ENCODE results near the gene ZNF462. TPM values are rescaled to one million over a fixed set of nuclear protein-coding genes. Genes with fewer than 3 reads are reported as not detected.
"Not testable (repeated sequence)": the region's sequence is repeated elsewhere in the genome, so short reads cannot be mapped to it uniquely, and the experiment has no call there.

ZNF462 gene
- total and polyA plus RNA-seq, 2 experiments from 2014 or later: 40.0 to 101 TPM

- Histone ChIP-seq H3K4me1 (ENCODE audit: insufficient read depth) (no peaks in the 10 kb centered on the region), H3K27me3 (ENCODE audit: insufficient read depth) (no peaks in the 10 kb centered on the region), H3F3A (replicated peaks; ENCODE audit: low read depth) (no peaks in the 10 kb centered on the region), H3K79me2 (replicated peaks; ENCODE audit: insufficient read depth) (peaks cover 33% of the 10 kb centered on the region), H3K36me3 (ENCODE audit: insufficient read depth) (peaks cover 71% of the 10 kb centered on the region), H3K27ac (ENCODE audit: low read depth) (no peak overlapping the region), H3K9me2 (ENCODE audit: insufficient read depth) (peaks cover 3% of the 10 kb centered on the region; the same call in 1 of the 2 replicates), H3K4me3 (no peak overlapping the region), H4K20me1 (replicated peaks; ENCODE audit: insufficient read depth) (peaks cover 11% of the 10 kb centered on the region), H2AFZ (no peak overlapping the region), H3K4me2 (no peak overlapping the region)
- Mint-ChIP-seq H3K9me3 (no peaks in the 10 kb centered on the region), H3K27ac (0 out of 2 replicates have a peak overlapping the region, but pooled peaks have one; percentile 5), H3K27me3 (ENCODE audit: insufficient read depth, low read depth, poor library complexity) (peaks cover 4% of the 10 kb centered on the region), H3K36me3 (ENCODE audit: low read depth) (peaks cover 90% of the 10 kb centered on the region), H3K4me1 (peaks cover 4% of the 10 kb centered on the region), H3K4me3 (no peak overlapping the region)
- ATAC-seq (no peak), DNase-seq (ENCODE audit: low spot score) (no peak)
- no peak for TF ChIP-seq POLR2AphosphoS5 (IDR thresholded peaks at IDR 0.05; ENCODE audit: low read depth)
Observed at GRCh38 chr9:106983346-106983745, 120.4 kb downstream of the ZNF462 start.

- H3K27ac Mint-ChIP-seq; H4K20me1 ChIP-seq (replicated peaks; ENCODE audit: insufficient read depth); H3K9me3 Mint-ChIP-seq; H3K4me2 ChIP-seq; H2AFZ ChIP-seq; H3K27ac ChIP-seq (ENCODE audit: low read depth); H3K4me1 Mint-ChIP-seq; H3K27me3 Mint-ChIP-seq (ENCODE audit: insufficient read depth, low read depth, poor library complexity); H3K9me2 ChIP-seq (ENCODE audit: insufficient read depth); H3K4me3 Mint-ChIP-seq; H3K4me1 ChIP-seq (ENCODE audit: insufficient read depth); H3K4me3 ChIP-seq; ATAC-seq; H3F3A ChIP-seq (replicated peaks; ENCODE audit: low read depth); DNase-seq (ENCODE audit: low spot score); H3K27me3 ChIP-seq (ENCODE audit: insufficient read depth): not testable (repeated sequence)
- H3K79me2 ChIP-seq (replicated peaks; ENCODE audit: insufficient read depth): peaks cover 54% of the 10 kb centered on the region
- peaks cover 61% of the 10 kb centered on the region for H3K36me3 ChIP-seq (ENCODE audit: insufficient read depth)
- H3K36me3 Mint-ChIP-seq (ENCODE audit: low read depth): peaks cover 92% of the 10 kb centered on the region
Observed at GRCh38 chr9:106989904-106990303, 126.9 kb downstream of the ZNF462 start.

GRCh38 chr9:106992186-106992585 lies 129.2 kb downstream of the ZNF462 start:
- H4K20me1 ChIP-seq (replicated peaks; ENCODE audit: insufficient read depth): no peaks in the 10 kb centered on the region; the same call in none of the 2 replicates
- H3K9me2 ChIP-seq (ENCODE audit: insufficient read depth): peaks cover 4% of the 10 kb centered on the region; the same call in 1 of the 2 replicates
- no peak for DNase-seq (ENCODE audit: low spot score)
- H3K79me2 ChIP-seq (replicated peaks; ENCODE audit: insufficient read depth): peaks cover 56% of the 10 kb centered on the region
- no peaks in the 10 kb centered on the region for H3K27me3 ChIP-seq (ENCODE audit: insufficient read depth)
- no peak overlapping the region for H3K27ac ChIP-seq (ENCODE audit: low read depth)
- no peak overlapping the region for H3K4me3 ChIP-seq
- H3F3A ChIP-seq (replicated peaks; ENCODE audit: low read depth): no peaks in the 10 kb centered on the region
- ATAC-seq: no peak
- no peaks in the 10 kb centered on the region for H3K4me1 ChIP-seq (ENCODE audit: insufficient read depth)
- H3K4me1 Mint-ChIP-seq: peaks cover 2% of the 10 kb centered on the region; the same call in 2 of the 3 replicates
- H3K27me3 Mint-ChIP-seq (ENCODE audit: insufficient read depth, low read depth, poor library complexity): peaks cover 4% of the 10 kb centered on the region
- no peak overlapping the region for H3K27ac Mint-ChIP-seq
- H3K9me3 Mint-ChIP-seq: no peaks in the 10 kb centered on the region
- H3K36me3 Mint-ChIP-seq (ENCODE audit: low read depth): peaks cover 90% of the 10 kb centered on the region
- H3K4me2 ChIP-seq: no peak overlapping the region
- H3K4me3 Mint-ChIP-seq: no peak overlapping the region
- no peak overlapping the region for H2AFZ ChIP-seq
- H3K36me3 ChIP-seq (ENCODE audit: insufficient read depth): peaks cover 58% of the 10 kb centered on the region
- TF ChIP-seq NANOG (IDR thresholded peaks at IDR 0.05; ENCODE audit: borderline replicate concordance) (no peak), ZNF462 (CRISPR knock-in tag; IDR thresholded peaks at IDR 0.05) (no peak), POLR2AphosphoS5 (IDR thresholded peaks at IDR 0.05; ENCODE audit: low read depth) (no peak), ZNF114 (CRISPR knock-in tag; IDR thresholded peaks at IDR 0.05) (no peak), REST (IDR thresholded peaks at IDR 0.05; ENCODE audit: unreplicated experiment) (no peak), CREB1 (CRISPR knock-in tag; IDR thresholded peaks at IDR 0.05; ENCODE audit: low read depth) (no peak), JUNB (IDR thresholded peaks at IDR 0.05; ENCODE audit: unreplicated experiment) (no peak)
